ENCODE data around the gene MYO1E.
"Not testable (repeated sequence)": the region's sequence is repeated elsewhere in the genome, so short reads cannot be mapped to it uniquely, and the experiment has no call there.

MYO1E gene

DNA sequence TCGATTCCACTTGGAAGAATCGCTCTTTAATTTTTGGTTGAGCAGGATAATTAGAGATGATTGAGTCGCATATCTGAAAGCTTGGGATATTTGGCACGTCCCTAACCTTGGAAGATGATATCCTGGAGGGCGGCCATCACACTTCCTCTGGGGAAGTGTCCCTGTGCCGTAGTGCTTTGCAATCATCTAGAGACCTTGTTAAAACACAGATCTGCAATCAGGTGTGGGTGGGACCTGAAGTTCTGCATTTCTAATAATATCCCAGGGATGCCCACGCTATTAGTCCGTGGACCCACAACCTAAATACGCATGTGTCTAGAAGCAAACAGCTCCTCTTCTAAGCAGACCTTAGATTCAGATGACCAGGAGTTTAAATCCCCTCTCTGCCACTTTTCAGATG lies 20.5 kb downstream of the MYO1E start:
- DNase-seq (ENCODE audit: low read depth, low spot score): no peak

DNA sequence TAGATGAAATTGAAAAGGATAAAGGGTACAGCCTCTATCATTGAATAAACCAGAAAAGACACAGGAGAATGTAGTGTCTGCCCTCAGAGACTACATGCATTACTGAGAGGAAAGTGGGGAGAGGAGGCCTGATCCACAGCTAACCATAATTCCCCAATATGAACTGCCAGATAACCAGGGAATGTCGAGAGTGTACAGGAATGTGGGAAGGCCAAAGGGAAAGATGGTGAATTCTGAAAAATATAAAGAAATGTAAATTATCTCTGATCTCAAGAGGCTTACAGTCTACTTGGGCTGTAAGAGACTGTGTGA lies 22.3 kb downstream of the MYO1E start:
- DNase-seq (ENCODE audit: low read depth, low spot score): no peak

DNA sequence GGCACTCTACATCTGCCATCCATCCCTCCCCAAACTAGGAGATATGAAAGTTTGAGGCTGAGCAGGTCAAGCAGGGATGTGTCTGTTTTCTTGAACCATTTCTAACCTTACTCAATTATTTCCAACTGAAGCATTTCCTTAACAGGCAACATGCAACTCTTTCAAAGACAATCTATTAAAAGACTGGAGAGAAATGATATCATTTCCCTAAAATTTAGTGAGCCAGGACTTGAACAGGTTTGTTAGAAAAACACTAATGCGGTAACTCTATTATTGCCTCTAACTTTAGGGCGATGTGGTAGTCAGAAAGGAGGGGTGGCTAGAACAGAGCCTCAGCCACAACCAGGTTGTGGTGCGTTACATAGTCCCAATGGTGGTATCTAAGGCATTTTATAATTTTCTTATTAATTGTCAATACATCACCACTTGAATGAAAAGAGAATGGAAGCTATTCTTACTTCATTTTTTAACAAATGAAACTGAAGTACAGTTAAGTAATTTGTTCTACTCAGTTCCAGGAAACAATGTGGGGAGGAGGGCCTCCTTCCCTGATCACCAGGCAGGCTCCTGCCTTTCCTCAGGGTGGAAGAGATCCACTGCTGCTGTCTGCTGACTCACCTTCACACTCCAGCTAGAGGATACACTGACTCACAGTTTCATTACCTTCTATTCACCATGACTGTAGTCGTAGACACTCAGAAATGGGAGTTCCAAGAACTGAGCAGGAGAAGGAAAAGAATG lies 22.8 kb downstream of the MYO1E start:
- peak; percentile 85 for DNase-seq (ENCODE audit: low read depth, low spot score)

DNA sequence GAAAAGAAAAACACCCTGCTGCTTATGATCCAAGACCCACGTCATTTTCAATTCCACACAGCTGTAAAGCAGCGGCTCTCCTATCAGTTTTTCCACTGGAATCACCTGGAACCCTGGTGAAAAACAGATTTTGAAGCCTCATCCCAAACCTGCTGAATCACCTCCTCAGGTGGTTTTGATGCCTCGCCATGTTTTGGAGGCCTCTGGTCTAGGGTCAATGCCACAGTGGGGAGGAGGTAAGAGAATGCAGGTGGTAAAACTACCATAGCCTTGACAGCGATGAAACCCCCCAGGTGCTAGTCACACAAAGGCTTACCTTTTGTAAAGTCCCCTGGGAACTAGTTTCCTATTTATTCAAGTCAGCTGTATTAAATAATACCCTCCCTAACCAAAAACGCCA lies 24.8 kb downstream of the MYO1E start:
- no peak for DNase-seq (ENCODE audit: low read depth, low spot score)

DNA sequence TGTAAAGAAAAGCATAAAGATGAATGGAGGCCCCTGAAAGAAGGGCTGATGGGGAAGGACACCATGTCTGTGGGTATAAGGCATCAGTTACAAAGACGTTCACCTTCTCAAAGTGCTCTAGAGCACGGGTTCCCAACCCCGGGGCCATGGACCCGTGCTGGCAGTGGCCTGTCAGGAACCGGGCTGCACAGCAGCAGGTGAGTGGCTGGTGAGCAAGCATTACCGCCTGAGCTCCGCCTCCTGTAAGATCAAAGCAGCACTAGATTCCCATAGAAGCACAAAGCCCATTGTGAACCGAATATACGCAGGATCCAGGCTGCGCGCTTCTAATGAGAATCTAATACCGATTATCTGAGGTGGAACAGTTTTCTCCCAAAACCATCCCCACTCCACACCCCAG lies 25.7 kb downstream of the MYO1E start:
- no peak for DNase-seq (ENCODE audit: low read depth, low spot score)

DNA sequence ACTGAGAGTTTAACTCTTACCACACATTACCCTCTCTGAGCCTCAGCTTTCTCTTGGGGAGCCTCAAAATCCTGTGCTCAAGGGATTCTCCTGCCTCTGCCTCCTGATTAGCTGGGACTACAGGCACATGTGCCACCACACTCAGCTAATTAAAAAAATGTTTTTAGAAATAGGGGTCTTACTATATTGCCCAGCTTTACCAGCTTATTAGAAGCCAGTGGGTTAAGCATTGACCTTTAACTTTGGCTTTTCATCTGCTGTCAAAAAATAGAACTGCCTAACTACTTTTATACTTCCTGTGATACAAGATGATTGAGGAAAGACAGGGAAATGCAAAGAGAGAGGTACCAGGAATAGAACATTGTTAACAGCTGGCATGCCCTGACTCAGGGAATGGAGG lies 27.3 kb downstream of the MYO1E start:
- no peak for DNase-seq (ENCODE audit: low read depth, low spot score)

DNA sequence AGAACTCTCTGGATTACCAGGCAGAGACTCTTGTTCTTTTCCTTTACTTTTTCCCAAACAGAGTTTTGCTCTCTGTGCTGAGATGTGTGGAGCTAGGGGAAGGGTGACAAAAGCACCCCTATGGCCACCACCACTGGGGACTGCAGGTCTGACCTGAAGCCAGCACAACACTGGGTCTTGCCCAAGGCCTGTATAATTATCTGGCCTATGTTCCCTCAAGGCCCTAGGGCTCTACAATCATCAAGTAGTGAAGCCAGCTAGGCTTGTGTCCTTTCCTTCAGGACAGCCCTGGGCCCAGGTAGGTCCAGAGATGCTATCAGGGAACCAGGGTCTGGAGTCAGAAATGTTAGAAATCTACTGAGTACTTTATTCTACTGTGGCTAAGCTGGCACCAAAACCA lies 28.4 kb downstream of the MYO1E start:
- DNase-seq (ENCODE audit: low read depth, low spot score): no peak

DNA sequence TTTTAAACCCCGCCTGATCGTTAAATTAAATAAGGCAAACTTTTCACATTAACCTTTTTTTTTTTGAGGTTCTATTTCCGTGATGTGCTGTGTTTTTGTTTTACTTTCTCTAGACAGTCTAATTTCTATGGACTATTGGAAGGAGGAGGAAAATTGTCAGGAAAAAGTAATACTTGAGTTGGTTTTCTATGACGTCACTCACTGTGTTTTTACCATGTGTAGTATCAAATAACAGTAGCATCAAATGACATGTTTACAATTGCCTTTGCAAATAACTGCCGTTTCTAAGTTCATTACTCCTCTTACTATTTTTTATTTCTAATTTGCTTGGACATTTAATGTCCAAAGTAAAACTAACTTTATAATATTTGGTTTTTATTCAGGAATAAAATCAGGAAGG lies 32.3 kb downstream of the MYO1E start:
- DNase-seq (ENCODE audit: low read depth, low spot score): no peak

DNA sequence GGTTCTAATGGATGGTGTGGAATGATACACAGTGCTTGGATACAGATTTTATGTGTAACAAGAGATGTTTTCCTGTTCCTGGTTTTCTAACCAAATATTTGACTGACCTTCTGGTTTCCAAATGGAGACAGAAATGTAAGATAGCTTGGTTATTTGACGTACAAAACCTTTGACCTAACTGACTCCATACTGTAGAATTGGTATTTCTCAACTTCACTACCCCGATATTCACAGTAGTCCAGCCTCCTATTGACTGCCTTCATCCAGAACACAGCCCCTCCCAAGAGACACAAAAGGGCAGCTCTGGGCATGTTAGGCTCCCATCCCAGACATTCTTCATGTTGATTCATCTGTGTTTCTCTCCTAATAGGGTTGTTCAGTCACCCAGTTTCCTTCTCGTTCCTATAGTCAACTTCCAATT lies 33.4 kb downstream of the MYO1E start:
- peak; percentile 77 for DNase-seq (ENCODE audit: low read depth, low spot score)

DNA sequence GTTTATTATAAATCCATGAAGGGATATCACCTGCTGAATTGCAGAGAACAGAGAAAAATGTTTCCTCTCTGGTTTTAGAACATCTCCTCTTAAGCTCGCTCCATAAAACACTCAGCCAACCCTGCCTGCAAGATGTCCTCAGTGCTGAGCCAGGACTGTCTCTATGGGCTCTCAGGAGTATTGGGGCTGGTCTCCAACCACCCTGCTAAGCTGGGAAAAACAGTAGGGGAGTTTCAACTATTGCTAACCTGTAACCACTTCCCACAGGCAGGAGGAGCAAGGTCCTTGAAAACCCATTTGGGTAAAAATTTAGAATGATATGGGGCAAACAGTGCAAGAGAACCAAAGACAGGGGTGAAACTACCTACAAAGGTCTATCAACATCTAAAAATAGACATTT lies 34.3 kb downstream of the MYO1E start:
- no peak for DNase-seq (ENCODE audit: low read depth, low spot score)

DNA sequence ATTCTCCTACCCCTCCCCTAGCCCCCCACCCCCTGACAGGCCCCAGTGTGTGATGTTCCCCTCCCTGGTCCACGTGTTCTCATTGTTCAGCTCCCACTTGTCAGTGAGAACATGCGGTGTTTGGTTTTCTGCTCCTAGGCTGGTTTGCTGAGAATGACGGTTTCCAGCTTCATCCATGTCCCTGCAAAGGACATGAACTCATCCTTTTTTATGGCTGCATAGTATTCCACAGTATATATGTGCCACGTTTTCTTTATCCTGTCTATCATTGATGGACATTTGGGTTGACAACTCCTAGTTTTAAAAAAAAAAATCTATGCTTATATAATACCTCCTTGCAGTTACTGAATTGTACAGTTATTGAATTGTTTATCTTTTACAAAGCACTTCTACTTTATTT lies 35.9 kb downstream of the MYO1E start:
- DNase-seq (ENCODE audit: low read depth, low spot score): not testable (repeated sequence)

DNA sequence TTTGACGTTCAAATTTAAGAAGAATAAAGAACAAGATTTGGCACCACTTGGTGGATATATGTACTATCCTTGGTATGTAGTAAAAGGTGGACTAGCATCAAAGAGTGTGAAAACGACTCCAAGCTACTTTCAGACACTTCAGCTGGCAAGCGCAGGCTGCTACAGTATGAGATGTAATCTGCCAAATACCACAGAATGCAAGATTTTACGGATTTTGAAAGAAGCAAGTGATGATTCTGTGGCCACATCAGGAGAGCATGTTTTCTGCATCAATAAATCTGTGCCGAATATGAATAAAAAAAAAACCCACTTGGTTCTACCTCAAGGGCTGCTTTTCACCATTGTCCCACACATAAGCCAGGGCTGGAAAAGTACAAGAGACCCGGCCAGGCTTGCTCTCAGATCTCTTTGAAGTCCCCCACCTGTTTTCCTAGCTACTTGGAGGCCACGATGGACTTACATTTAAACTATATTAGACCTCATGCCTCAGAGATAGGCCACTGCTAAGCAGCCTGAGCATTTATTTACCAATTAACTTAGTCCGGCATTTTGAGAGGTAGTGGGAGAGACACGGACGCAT lies 37.4 kb downstream of the MYO1E start:
- peak; percentile 83 for DNase-seq (ENCODE audit: low read depth, low spot score)

DNA sequence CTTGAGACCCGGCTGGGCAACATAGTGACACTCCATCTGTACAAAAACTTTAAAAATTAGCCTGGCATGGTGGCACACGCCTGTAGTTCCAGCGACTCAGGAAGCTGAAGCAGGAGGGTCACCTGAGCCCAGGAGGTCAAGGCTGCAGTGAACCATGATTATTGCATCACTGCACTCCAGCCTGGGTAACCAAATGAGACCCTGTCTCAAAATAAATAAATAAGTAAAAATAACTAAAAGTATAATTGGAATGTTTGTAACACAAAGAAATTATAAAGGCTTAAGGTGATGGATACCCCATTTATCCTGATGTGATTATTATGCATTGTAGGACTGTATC lies 38.6 kb downstream of the MYO1E start:
- no peak for DNase-seq (ENCODE audit: low read depth, low spot score)

DNA sequence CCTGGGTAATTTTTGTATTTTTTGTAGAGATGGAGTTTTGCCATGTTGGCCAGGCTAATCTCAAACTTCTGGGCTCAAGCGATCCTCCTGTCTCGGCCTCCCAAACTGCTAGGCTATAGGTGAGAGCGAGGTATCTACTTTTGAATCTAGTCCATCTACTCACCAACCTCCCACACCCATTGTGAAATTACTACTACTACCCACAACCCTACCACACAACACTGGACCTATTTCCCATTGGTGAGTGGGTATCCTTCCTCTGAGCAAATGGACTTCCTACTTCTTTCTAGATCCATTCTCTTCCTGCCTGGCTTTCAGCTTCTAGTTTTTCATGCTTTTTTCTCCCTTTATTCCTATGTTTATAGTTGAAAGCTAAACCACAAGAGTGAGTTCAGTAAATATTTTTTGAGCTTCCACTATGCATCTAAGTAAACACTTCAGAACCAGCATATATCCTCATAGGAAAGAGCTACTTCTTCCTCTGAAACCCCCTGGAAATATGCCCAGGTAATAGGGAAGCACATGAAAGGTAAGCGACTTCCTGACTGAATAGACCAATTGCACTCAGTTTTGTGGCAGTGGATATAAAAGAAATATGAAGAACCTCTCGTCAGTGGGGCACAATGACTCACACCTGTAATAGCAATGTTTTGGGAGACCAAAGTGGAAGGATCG lies 39.1 kb downstream of the MYO1E start:
- no peak for DNase-seq (ENCODE audit: low read depth, low spot score)

DNA sequence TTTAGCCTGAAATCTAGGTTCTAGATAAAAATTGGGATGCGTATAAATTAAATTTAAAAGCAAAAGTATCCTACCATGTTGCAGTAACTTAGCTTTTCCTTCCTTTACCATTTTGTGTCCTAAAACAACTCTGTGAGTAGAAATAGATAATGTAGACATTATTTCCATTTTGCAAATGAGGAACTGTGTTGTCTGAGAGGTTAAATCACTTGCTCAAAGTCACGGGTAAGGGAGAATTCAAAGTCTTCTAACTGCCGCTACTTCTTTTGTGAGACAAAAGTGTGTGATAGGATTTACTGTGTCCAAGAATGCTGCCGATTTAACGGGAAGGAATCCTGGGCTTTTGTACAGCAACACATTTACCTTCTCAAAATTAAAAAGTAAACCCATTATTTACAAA lies 40.7 kb downstream of the MYO1E start:
- no peak for DNase-seq (ENCODE audit: low read depth, low spot score)

DNA sequence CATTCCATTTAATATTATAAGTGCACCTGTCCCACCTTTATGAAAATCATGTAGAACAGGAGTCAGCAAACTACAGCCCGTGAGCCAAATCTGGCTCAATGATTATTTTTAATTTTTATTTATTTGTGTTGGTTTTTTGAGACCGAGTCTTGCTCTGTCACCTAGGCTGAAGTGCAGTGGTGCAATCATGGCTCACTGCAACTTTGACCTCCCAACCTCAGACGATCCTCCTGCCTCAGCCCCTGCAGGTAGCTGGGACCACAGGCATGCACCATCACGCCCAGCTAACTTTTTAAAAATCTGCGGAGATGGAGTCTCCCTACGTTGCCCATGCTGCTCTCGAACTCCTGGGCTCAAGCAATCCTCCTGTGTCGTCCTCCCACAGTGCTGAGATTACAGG lies 42.0 kb downstream of the MYO1E start:
- DNase-seq (ENCODE audit: low read depth, low spot score): no peak

DNA sequence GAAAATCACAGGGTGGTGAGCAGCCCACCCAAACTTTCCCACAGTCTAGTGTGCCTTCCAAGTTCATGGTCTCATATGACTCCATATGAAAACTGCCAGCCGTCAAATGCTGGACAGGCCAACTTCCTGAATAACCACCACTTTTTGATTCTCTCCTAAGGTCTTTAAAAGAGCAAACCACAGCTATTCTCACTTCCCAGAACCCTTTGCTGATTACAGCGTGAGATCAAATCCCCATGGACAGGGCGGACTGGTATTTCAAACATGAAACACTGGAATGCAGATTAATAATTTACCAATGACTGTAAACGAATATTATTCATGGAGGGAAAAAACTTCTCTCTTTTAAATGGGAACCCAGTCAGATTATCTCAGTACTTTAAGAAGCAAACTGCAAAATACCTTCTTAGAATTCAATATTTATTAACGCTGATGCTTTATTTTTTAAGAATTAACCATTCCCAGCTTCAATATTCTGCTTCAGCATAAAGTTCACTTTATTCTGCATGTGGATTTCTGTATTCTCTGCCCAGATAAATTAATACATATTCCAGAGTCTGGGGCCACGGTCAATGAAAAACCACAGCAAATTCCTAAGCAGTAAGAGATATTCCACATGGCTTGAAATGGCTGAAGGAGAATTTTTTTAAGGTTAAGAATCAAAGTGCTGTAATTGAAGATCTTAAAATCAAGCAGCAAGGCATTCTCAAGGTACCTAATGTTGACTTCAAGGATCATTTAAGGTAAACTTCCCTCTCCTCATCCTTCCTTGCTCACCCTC lies 42.9 kb downstream of the MYO1E start:
- DNase-seq (ENCODE audit: low read depth, low spot score): peak; percentile 88

DNA sequence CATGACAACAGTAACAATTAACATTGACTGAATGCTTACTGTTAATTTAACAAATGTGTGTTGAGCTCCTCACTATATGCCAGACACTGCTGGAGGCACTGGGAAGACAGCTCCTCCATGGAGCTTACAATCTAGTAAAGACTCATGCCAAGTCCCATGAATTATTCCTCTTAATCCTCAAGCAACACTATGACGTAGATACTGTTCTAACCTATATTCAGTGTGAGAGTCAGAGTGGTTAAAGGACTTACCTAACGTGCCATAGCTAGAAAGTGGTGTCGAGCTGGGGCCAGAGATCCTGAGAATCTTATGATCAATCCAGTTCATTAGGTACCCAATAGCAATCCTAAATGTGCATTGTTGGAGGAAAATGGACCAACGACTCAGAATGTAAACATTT lies 43.6 kb downstream of the MYO1E start:
- no peak for DNase-seq (ENCODE audit: low read depth, low spot score)

DNA sequence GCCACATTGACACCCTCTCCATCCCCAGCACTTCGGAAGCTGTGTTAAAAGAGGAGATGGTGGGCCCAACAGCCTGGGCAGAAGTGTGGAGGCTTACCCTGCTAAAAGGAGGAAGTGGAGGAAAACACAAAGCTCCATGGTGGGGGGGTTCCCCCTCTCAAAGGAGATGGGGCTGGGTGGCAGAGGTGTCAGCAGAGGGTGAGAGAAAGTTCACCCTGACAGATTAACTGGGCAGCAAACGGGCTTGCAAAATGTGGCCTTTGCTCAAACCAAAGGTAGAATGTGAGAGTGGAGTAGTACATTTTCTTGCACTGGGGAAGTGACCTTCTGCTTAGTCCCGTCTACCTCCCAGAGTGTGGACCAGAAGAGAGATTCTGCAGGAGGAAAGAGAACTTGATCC lies 44.7 kb downstream of the MYO1E start:
- no peak for DNase-seq (ENCODE audit: low read depth, low spot score)

DNA sequence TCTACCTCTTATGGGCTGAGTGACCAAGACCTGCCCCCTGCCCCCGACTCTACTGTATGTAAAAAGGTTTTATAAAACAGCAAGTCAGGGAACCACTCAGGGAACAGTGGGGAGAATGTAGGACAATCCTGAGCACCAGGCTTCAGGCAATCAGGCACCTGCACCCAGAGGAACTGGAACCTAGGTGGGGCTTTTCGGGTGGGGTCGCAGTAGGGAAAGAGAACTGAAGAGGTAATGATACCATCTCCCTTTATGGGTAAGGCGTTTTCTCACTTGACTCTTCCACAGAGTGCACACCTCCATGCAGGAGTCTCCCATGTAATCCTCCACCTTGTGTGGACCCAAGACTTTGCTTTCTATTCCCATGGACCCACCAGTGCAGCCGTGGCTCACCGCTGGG lies 45.8 kb downstream of the MYO1E start:
- no peak for DNase-seq (ENCODE audit: low read depth, low spot score)

DNA sequence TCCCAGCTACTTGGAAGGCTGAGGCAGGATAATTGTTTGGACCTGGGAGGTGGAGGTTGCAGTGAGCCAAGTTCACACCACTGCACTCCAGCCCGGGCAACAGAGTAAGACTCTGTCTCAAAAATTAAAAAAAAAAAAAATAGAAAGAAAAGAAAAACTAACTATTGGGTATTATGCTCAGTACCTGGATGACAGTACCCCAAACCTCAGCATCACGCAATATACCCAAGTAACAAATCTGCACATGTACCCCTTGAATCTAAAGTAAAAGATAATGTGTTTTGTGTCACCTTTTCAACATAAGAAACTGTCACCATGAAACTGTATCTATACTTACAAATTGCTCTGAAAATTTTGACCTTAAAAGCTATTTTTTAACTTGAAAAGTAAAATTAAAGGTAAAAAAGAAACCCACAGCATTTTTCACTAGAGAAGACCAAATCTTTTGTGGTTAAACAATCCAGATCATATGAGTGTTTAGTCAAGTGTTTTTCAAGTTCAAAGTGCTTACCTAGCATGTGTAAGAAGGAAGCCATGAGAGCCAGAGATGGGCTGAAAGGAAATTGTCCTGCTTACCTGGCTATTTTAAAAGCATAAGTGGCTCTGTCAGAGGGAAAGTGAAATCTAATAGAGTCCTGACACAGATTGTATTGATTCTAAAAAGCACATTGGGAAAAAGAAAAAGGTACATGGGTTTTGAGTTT lies 50.5 kb downstream of the MYO1E start:
- DNase-seq (ENCODE audit: low read depth, low spot score): no peak
